NCI-H187 treated with DMSO at 0.1 percent for 48 hours (cell line): ENCODE results near the gene HOXC10.

Source experiments
- DNase-seq: peaks from one replicate; lab custom pipeline; 2025; lab: John Stamatoyannopoulos, UW

The HOXC10 gene

GRCh38 chr12:54004063-54004840 lies 19.3 kb downstream of the HOXC10 start:
- DNase-seq, result no peak

- DNase-seq, result no peak
Observed at GRCh38 chr12:54004841-54005530, 20.0 kb downstream of the HOXC10 start.

GRCh38 chr12:54005531-54005852 lies 20.5 kb downstream of the HOXC10 start:
- no peak for DNase-seq

- no peak for DNase-seq
Observed at GRCh38 chr12:54005853-54006558, 21.1 kb downstream of the HOXC10 start.

GRCh38 chr12:54006559-54007220 lies 21.7 kb downstream of the HOXC10 start:
- no peak for DNase-seq

- no peak for DNase-seq
Observed at GRCh38 chr12:54007538-54008259, 22.8 kb downstream of the HOXC10 start.

- no peak for DNase-seq
Observed at GRCh38 chr12:54008260-54008552, 23.3 kb downstream of the HOXC10 start.

GRCh38 chr12:54009171-54010052 lies 24.5 kb downstream of the HOXC10 start:
- no peak for DNase-seq

- DNase-seq, result no peak
Observed at GRCh38 chr12:54010053-54010971, 25.4 kb downstream of the HOXC10 start.

GRCh38 chr12:54010972-54011664 lies 26.2 kb downstream of the HOXC10 start:
- no peak for DNase-seq

- no peak for DNase-seq
Observed at GRCh38 chr12:54011665-54012532, 27.0 kb downstream of the HOXC10 start.

- no peak for DNase-seq
Observed at GRCh38 chr12:54012631-54013409, 27.9 kb downstream of the HOXC10 start.

- no peak for DNase-seq
Observed at GRCh38 chr12:54014377-54015017, 29.6 kb downstream of the HOXC10 start.

GRCh38 chr12:54015018-54015931 lies 30.3 kb downstream of the HOXC10 start:
- DNase-seq, result no peak

GRCh38 chr12:54016051-54016450 lies 31.1 kb downstream of the HOXC10 start:
- no peak for DNase-seq

- DNase-seq, result no peak
Observed at GRCh38 chr12:54016478-54016964, 31.6 kb downstream of the HOXC10 start.
